Measurements from ENCODE around the gene CCPG1.

The CCPG1 gene

GRCh38 chr15:55320238-55320550 is 88.0 kb downstream of the CCPG1 start:
- Histone ChIP-seq H3K4me2 (ENCODE audit: low read length) (peak overlapping the region; percentile 80), H3K9me2 (replicated peaks; ENCODE audit: control insufficient read depth, low read length) (no peaks in the 10 kb centered on the region), H3K27ac (ENCODE audit: low read depth, low read length) (no peak overlapping the region), H3K4me1 (ENCODE audit: control insufficient read depth, low read length) (peaks cover 28% of the 10 kb centered on the region), H3F3A (ENCODE audit: control insufficient read depth, insufficient read depth) (0 out of 2 replicates have a peak, but pooled peaks cover 6% of the 10 kb centered on the region), H3K79me2 (ENCODE audit: control insufficient read depth, low read length) (peaks cover 55% of the 10 kb centered on the region), H3K27me3 (ENCODE audit: control insufficient read depth, low read length) (no peaks in the 10 kb centered on the region), H3K36me3 (ENCODE audit: control insufficient read depth, low read length) (peaks cover 17% of the 10 kb centered on the region), H4K20me1 (ENCODE audit: control insufficient read depth, insufficient read depth, low read depth, low read length) (no peaks in the 10 kb centered on the region), H3K4me3 (ENCODE audit: low read length) (peak overlapping the region; percentile 99), H3K9me3 (ENCODE audit: control insufficient read depth, insufficient read depth, low read length) (no peaks in the 10 kb centered on the region)
- TF ChIP-seq CTCF (IDR thresholded peaks at IDR 0.05; ENCODE audit: low read depth, low read length, poor library complexity, severe bottlenecking) (no peak), EZH2phosphoT487 (IDR thresholded peaks at IDR 0.05; ENCODE audit: borderline replicate concordance, low read length) (no peak)

- Histone ChIP-seq H3K27ac (ENCODE audit: low read depth, low read length) (peak overlapping the region; percentile 84), H3K36me3 (ENCODE audit: control insufficient read depth, low read length) (peaks cover 15% of the 10 kb centered on the region), H3K9me3 (ENCODE audit: control insufficient read depth, insufficient read depth, low read length) (no peaks in the 10 kb centered on the region), H3K4me1 (ENCODE audit: control insufficient read depth, low read length) (peaks cover 27% of the 10 kb centered on the region), H3F3A (ENCODE audit: control insufficient read depth, insufficient read depth) (0 out of 2 replicates have a peak, but pooled peaks cover 6% of the 10 kb centered on the region), H4K20me1 (ENCODE audit: control insufficient read depth, insufficient read depth, low read depth, low read length) (no peaks in the 10 kb centered on the region), H3K4me3 (ENCODE audit: low read length) (peak overlapping the region; percentile 99), H3K27me3 (ENCODE audit: control insufficient read depth, low read length) (no peaks in the 10 kb centered on the region), H3K9me2 (replicated peaks; ENCODE audit: control insufficient read depth, low read length) (no peaks in the 10 kb centered on the region), H3K4me2 (ENCODE audit: low read length) (peak overlapping the region; percentile 80), H3K79me2 (ENCODE audit: control insufficient read depth, low read length) (peaks cover 60% of the 10 kb centered on the region)
- TF ChIP-seq EZH2phosphoT487 (IDR thresholded peaks at IDR 0.05; ENCODE audit: borderline replicate concordance, low read length) (no peak), CTCF (IDR thresholded peaks at IDR 0.05; ENCODE audit: low read depth, low read length, poor library complexity, severe bottlenecking) (no peak)
Observed at GRCh38 chr15:55319537-55320237, 88.5 kb downstream of the CCPG1 start.

GRCh38 chr15:55318588-55319494 is 89.3 kb downstream of the CCPG1 start, which contains the start of the genes PIGB and PIGBOS1:
TSS of gene PIGB (plus strand) at chr15:55319222. CDS start at chr15:55319251, 29 bp downstream.
TSS of gene PIGBOS1 (minus strand) at chr15:55319123. CDS start at chr15:55317792, 1,331 bp downstream.
- Histone ChIP-seq H3K4me2 (ENCODE audit: low read length) (peak within 1 kb of the TSS; percentile 80), H3K27me3 (ENCODE audit: control insufficient read depth, low read length) (no peaks in the 10 kb centered on the region), H3K9me3 (ENCODE audit: control insufficient read depth, insufficient read depth, low read length) (no peaks in the 10 kb centered on the region), H3K27ac (ENCODE audit: low read depth, low read length) (peak within 1 kb of the TSS; percentile 84), H3K9me2 (replicated peaks; ENCODE audit: control insufficient read depth, low read length) (no peaks in the 10 kb centered on the region), H3K79me2 (ENCODE audit: control insufficient read depth, low read length) (peaks cover 68% of the 10 kb centered on the region), H3K4me3 (ENCODE audit: low read length) (peak within 1 kb of the TSS; percentile 99), H3K4me1 (ENCODE audit: control insufficient read depth, low read length) (peaks cover 27% of the 10 kb centered on the region), H4K20me1 (ENCODE audit: control insufficient read depth, insufficient read depth, low read depth, low read length) (no peaks in the 10 kb centered on the region), H3K36me3 (ENCODE audit: control insufficient read depth, low read length) (peaks cover 14% of the 10 kb centered on the region), H3F3A (ENCODE audit: control insufficient read depth, insufficient read depth) (0 out of 2 replicates have a peak, but pooled peaks cover 6% of the 10 kb centered on the region)
- TF ChIP-seq CTCF (IDR thresholded peaks at IDR 0.05; ENCODE audit: low read depth, low read length, poor library complexity, severe bottlenecking) (no peak), EZH2phosphoT487 (IDR thresholded peaks at IDR 0.05; ENCODE audit: borderline replicate concordance, low read length) (no peak)
